ENCODE results near the gene AGO3.

Gene AGO3

GRCh38 chr1:35924838-35925237, 6.1 kb upstream of the AGO3 start:
- H3K4me3 ChIP-seq (ENCODE audit: low read length) = no peak overlapping the region
- no peak for TF ChIP-seq CTCF (IDR thresholded peaks at IDR 0.05; ENCODE audit: insufficient read depth, low read depth, low read length, missing control alignments)
- DNase-seq (ENCODE audit: low read depth) = no peak

- no peak for DNase-seq (ENCODE audit: low read depth)
- TF ChIP-seq CTCF (IDR thresholded peaks at IDR 0.05; ENCODE audit: insufficient read depth, low read depth, low read length, missing control alignments) = no peak
- H3K4me3 ChIP-seq (ENCODE audit: low read length) = no peak overlapping the region
Measured at GRCh38 chr1:35925741-35926140, 5.2 kb upstream of the AGO3 start.

- TF ChIP-seq CTCF (IDR thresholded peaks at IDR 0.05; ENCODE audit: insufficient read depth, low read depth, low read length, missing control alignments) = no peak
- no peak for DNase-seq (ENCODE audit: low read depth)
- H3K4me3 ChIP-seq (ENCODE audit: low read length) = no peak overlapping the region
Measured at GRCh38 chr1:35927472-35927871, 3.4 kb upstream of the AGO3 start.

- H3K4me3 ChIP-seq (ENCODE audit: low read length) = peak overlapping the region; percentile 75
- peak; percentile 58 for DNase-seq (ENCODE audit: low read depth)
Measured at GRCh38 chr1:35929730-35930592, 944 bp upstream of the AGO3 start.

GRCh38 chr1:35931446-35932157, 697 bp downstream of the AGO3 start:
- DNase-seq (ENCODE audit: low read depth) = peak; percentile 28
- H3K4me3 ChIP-seq (ENCODE audit: low read length) = peak overlapping the region; percentile 75
- no peak for TF ChIP-seq CTCF (IDR thresholded peaks at IDR 0.05; ENCODE audit: insufficient read depth, low read depth, low read length, missing control alignments)

More at GRCh38 chr1:35929730-35930592, 944 bp upstream of the AGO3 start:
- no peak for TF ChIP-seq CTCF (IDR thresholded peaks at IDR 0.05; ENCODE audit: insufficient read depth, low read depth, low read length, missing control alignments)

- no peak for TF ChIP-seq CTCF (IDR thresholded peaks at IDR 0.05; ENCODE audit: insufficient read depth, low read depth, low read length, missing control alignments)
Measured at GRCh38 chr1:35932158-35932636, 1.3 kb downstream of the AGO3 start.

More at GRCh38 chr1:35932158-35932636, 1.3 kb downstream of the AGO3 start:
- H3K4me3 ChIP-seq (ENCODE audit: low read length) = peak overlapping the region; percentile 75
- no peak for DNase-seq (ENCODE audit: low read depth)

Measured in epithelial cell of esophagus (primary cell).